Stimulated activated CD4-positive, alpha-beta T cell treated with anti-CD3 and anti-CD28 coated beads, TNF-alpha, amount 100 ng/mL, for 4 hours (primary cell): ENCODE results near the gene CHTF18.

ENCODE experiments used
- DNase-seq, 3 experiments: peaks; one replicate each; pipeline ENCODE4 v3.0.0-alpha.2; 2020; ENCODE audit warnings: low read depth in 3 of 3

The CHTF18 gene

DNA sequence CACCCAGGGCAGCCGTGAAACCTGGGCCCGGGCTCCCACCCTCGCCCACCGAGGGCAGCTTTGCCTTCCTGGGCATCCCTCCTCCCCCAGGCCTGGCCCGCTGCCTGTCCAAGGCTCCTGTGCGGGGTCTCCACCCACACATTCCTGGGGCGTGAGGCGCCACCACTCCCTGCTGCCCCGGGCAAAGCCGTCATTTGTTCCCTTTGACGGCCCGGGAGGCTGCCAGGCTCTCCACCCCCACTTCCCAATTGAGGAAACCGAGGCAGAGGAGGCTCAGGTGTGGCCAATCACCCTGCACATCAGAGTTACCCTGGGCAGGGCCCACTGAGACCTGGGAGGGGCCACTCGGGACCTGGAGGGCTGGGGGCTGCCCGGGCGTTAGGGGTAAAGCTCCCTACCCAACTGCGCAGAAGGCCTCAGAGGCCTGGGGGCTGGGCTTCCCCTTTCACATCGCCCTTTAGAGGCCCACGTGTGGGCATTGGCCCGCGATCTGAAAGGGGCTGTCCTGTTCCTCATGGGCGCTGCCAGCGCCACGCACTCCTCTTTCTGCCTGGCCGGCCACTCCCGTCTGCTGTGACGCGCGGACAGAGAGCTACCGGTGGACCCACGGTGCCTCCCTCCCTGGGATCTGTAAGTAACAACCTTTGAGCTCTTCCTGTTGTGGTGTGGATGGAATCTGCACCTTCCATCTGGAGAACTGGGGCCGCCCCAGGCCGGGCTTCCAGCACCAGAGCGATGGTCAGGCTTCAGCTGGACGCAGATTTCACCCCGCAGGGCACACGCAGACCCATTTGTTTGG lies 27.7 kb upstream of the CHTF18 start, which contains the start of gene MSLN:
TSS of gene MSLN (plus strand) at position 190 of the 799 bp plus-strand sequence. CDS start 1,947 bp downstream, outside the sequence.
- DNase-seq: no peak

- DNase-seq: no peak
Observed at GRCh38 chr16:761625-762513, 26.6 kb upstream of the CHTF18 start.

GRCh38 chr16:762595-763268 lies 25.7 kb upstream of the CHTF18 start:
- no peak for DNase-seq

DNA sequence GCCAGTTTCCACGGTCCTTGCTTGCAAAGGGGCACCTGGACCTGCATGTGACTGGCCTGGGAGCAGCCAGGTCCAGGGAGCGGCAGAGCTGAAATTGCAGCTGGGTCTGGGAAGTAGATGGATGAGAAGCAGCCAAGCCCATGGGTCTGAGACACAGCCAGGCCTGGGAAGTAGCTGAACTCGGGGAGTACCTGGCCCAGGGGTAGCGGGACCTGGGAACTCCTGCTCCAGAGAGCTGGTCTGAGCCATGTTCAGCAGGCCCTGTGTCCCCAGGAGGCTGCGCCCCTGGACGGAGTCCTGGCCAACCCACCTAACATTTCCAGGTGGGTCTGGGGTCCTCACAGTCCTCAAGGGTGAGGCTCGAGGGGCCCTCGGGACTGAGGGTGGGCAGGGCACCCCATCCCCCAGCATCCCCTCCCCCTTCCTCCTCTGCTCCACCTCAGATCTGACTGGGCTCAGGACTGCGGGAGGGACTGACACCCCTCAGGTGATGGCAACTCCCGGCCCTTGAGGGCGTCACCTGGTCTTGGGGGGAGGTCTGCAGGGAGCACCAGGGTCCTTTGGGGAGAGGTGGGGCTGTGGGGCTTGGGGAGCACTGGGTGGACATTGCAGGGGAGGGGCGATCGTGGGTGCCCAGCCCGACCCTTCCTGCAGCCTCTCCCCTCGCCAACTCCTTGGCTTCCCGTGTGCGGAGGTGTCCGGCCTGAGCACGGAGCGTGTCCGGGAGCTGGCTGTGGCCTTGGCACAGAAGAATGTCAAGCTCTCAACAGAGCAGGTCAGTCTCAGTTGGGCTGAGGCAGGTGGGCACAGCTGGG lies 24.8 kb upstream of the CHTF18 start:
- DNase-seq: no peak

- no peak for DNase-seq
Observed at GRCh38 chr16:764184-764750, 24.2 kb upstream of the CHTF18 start.

GRCh38 chr16:764848-765487 lies 23.5 kb upstream of the CHTF18 start:
- DNase-seq: no peak

GRCh38 chr16:765488-765865 lies 22.9 kb upstream of the CHTF18 start:
- DNase-seq: no peak

DNA sequence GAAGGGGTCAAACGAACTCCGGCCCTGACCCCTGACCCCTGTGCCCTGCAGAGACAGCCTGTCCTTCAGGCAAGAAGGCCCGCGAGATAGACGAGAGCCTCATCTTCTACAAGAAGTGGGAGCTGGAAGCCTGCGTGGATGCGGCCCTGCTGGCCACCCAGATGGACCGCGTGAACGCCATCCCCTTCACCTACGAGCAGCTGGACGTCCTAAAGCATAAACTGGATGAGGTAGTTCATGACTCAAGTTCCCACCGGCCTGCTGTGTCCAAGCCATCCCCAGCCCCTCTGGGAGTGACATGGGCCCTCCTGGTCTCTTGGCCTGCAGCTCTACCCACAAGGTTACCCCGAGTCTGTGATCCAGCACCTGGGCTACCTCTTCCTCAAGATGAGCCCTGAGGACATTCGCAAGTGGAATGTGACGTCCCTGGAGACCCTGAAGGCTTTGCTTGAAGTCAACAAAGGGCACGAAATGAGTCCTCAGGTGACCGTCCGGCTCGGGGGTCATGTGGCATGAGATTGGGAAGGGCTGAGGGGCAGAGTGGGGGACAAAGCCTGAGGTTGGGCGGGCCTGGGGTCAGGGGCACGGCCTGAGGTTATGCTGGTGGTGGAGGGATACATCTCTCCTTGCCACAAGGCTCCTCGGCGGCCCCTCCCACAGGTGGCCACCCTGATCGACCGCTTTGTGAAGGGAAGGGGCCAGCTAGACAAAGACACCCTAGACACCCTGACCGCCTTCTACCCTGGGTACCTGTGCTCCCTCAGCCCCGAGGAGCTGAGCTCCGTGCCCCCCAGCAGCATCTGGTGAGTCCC lies 22.2 kb upstream of the CHTF18 start:
- no peak for DNase-seq

DNA sequence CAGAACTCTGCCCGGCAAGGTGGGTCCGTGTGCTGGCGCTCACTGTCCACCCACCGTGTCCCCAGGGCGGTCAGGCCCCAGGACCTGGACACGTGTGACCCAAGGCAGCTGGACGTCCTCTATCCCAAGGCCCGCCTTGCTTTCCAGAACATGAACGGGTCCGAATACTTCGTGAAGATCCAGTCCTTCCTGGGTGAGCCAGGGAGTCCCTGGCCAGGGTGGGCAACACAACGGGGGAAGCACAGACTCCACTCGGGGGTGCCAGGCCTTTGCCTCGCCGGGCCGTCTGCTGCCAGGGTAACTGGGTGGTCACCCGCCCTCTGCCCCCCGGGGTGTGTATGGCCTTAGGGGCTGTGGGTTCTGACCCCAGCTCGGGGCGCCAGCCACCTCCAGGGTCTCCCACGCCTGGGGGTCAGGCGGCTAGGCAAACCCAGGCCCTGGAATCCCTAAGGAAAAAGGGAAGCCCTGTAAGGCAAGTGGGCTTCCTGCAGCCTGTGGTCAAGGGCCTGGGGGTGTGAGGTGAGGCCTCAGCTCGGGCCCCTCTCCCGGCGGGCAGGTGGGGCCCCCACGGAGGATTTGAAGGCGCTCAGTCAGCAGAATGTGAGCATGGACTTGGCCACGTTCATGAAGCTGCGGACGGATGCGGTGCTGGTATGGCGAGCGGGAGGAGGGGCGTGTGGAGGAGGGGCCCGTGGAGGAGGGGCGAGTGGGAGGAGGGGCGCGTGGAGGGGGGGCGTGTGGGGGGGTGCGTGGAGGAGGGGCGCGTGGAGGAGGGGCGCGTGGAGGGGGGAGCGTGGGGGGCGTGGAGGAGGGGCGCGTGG lies 21.4 kb upstream of the CHTF18 start:
- no peak for DNase-seq

DNA sequence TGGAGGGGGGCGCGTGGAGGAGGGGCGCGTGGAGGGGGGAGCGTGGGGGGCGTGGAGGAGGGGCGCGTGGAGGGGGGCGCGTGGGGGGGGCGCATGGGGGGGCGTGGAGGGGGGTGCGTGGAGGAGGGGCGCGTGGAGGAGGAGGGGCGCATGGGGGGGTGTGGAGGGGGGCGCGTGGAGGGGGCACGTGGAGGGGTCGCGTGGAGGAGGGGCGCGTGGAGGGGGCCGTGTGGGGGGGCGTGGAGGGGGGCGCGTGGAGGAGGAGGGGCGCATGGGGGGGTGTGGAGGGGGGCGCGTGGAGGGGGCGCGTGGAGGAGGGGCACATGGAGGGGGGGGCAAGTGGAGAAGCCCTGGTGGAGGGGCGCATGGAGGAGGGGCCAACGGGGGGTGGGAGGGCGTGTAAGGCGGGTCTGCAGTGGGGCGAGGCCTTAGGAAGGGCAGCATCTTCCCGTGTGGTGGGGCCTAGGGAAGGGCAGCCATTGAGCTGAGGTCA lies 20.6 kb upstream of the CHTF18 start:
- no peak for DNase-seq

- DNase-seq: no peak
Observed at GRCh38 chr16:768428-768827, 20.0 kb upstream of the CHTF18 start.

- no peak for DNase-seq
Observed at GRCh38 chr16:769184-769784, 19.1 kb upstream of the CHTF18 start.

GRCh38 chr16:769934-770333 lies 18.5 kb upstream of the CHTF18 start:
- no peak for DNase-seq

DNA sequence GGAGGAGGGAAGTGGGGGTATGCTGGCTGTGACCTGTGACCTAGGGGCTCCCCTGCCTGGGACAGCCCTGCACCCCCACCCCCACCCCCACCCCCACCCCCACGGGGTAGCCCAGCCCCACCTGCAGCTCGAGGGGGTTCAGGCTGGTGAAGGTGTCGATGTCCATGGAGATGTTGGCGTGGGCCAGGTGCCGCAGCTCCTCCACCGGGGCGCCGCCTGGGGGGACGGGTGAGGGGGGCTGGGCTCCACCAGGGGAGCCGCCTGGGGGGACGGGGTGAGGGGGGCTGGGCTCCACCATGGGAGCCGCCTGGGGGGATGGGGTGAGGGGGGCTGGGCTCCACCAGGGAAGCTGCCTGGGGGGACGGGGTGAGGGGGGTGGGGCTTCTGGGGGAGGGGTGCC lies 18.0 kb upstream of the CHTF18 start:
- no peak for DNase-seq

- DNase-seq: no peak
Observed at GRCh38 chr16:772959-773358, 15.5 kb upstream of the CHTF18 start.

DNA sequence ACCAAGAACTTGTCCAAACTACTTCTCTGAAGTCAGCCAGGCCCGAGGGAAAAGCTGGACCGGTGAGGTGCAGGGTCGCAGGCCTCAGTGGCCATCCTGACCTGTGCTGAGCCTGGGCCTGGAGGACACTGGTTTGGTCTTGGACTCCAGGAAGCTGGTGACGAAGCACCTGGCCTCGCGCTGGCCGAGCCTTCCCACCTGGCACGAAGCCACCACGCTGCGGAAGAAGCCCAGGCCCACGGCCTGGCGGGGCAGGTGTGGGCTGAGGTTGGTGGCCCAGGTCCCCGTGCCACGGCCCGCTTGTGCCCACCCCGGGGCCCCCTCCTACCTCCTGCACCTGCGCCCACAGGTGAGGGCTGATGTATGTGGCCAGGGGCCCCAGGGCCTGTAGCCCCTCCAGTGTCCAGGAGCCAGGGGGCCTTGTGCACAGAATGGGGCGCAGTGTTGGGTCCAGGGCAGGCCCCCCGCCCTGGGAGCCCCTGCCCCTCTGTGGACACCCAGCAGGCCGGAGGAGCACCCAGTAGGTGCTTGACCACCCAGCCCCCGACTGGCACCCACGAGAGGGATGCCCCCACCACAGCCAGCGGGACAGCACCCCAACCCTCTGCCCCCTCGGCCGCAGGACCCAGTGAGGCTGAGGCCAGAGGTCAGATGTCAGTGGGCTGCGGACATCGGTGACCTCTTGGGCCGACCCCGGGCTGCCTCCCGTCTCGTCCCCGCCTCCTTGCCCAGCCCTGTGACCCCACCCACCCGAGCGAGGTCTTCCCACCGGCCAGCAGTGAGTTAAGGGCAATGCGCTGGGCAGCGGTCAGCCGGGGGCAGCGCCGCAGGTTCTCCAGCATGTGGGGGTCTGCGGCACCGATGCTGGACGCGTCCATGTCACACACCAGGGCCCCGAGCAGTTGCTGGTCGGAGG lies 14.1 kb upstream of the CHTF18 start:
- no peak for DNase-seq

DNA sequence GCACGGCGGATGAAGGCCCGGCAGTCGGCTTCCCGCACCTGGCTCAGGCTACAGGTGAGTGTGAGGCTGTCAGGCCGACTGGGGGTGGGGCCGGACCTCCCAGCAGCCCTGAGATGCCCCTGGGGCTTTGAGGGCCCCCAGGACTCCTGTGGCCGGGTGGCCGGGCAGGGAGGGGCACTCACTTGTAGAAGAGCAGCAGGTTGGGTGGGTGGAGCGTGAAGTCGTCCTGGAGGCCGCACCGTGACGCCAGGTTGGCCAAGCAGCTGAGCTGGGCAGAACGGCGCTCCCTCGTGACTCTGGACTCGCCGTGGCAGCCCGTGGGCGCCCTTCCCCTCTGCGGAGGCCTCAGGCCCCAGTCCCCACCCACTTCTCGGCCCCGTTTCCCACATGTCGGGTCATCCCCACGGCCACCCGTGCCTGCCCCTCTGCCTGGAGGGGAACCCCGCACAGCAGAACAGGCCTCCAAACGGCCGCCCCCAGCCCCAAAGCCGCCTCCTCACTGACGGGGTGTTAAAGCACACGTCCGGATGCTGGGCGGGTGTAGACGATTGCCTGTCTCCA lies 13.1 kb upstream of the CHTF18 start:
- DNase-seq: no peak
